Peyer's patch (tissue), 4 donors: ENCODE data around the gene MED22.

Experiments used
- CTCF ChIP-seq, 6 experiments: fragments of 450-650 bp in 4 of 6; fragments of 200-600 bp in 2 of 6; sonication (generic) in 1 of 6; IDR thresholded peaks; one replicate each; pipeline ENCODE4 v1.5.1; 2017 to 2019; ENCODE audit warnings: antibody characterized with exemption in 6 of 6, mild to moderate bottlenecking in 3 of 6, moderate library complexity in 1 of 6
- POLR2A ChIP-seq, 2 donors: fragments of 450-650 bp; IDR thresholded peaks; one replicate each; pipeline ENCODE4 v1.5.1; 2017; ENCODE audit warnings: antibody characterized with exemption in 2 of 2, mild to moderate bottlenecking in 2 of 2, moderate library complexity in 2 of 2

GRCh38 chr9:133342069-133342406, 5.9 kb downstream of the MED22 start:
- TF ChIP-seq CTCF (IDR thresholded peaks at IDR 0.05) (peak in 1 of 6 experiments; percentile 13), POLR2A (IDR thresholded peaks at IDR 0.05) (no peak)
